Parathyroid adenoma (tissue), 2 donors: ENCODE measurements around the gene PQBP1.

Experiments used
- H2AFZ ChIP-seq: fragments of 300-600 bp; sonication (generic); one replicate; pipeline ENCODE4 v1.7.0; 2017; ENCODE audit warnings: antibody characterized with exemption, mild to moderate bottlenecking
- H3K27ac ChIP-seq: fragments of 300-600 bp; sonication (generic); one replicate; pipeline ENCODE4 v1.7.0; 2017
- H3K27me3 ChIP-seq: fragments of 300-600 bp; sonication (generic); one replicate; pipeline ENCODE4 v1.7.0; 2017; ENCODE audit warnings: low read length; ENCODE audit not compliant: control insufficient read depth, insufficient read depth
- H3K36me3 ChIP-seq: fragments of 300-600 bp; sonication (generic); one replicate; pipeline ENCODE4 v1.7.0; 2017; ENCODE audit warnings: low read length; ENCODE audit not compliant: control insufficient read depth, insufficient read depth
- H3K4me1 ChIP-seq: fragments of 300-600 bp; sonication (generic); one replicate; pipeline ENCODE4 v1.7.0; 2017; ENCODE audit warnings: control low read depth
- H3K4me2 ChIP-seq: fragments of 300-600 bp; sonication (generic); one replicate; pipeline ENCODE4 v1.7.0; 2017; ENCODE audit warnings: low read length
- H3K4me3 ChIP-seq: fragments of 300-600 bp; sonication (generic); one replicate; pipeline ENCODE4 v1.7.0; 2017; ENCODE audit warnings: low read depth, low read length
- H3K79me2 ChIP-seq: fragments of 300-600 bp; sonication (generic); one replicate; pipeline ENCODE4 v1.7.0; 2017; ENCODE audit warnings: control low read depth
- H3K9ac ChIP-seq: fragments of 300-600 bp; sonication (generic); one replicate; pipeline ENCODE4 v1.7.0; 2017; ENCODE audit warnings: mild to moderate bottlenecking
- H3K9me3 ChIP-seq: fragments of 300-600 bp; sonication (generic); one replicate; pipeline ENCODE4 v1.7.0; 2017; ENCODE audit warnings: low read length; ENCODE audit not compliant: control insufficient read depth
- TF ChIP-seq, protein P1 (sequence below): fragments of 300-600 bp; sonication (generic); IDR thresholded peaks from one replicate; pipeline ENCODE4 v1.7.0; 2017; ENCODE audit warnings: antibody characterized with exemption, mild to moderate bottlenecking
- donor health status: primary hyperparathyroidism.

The PQBP1 gene

DNA sequence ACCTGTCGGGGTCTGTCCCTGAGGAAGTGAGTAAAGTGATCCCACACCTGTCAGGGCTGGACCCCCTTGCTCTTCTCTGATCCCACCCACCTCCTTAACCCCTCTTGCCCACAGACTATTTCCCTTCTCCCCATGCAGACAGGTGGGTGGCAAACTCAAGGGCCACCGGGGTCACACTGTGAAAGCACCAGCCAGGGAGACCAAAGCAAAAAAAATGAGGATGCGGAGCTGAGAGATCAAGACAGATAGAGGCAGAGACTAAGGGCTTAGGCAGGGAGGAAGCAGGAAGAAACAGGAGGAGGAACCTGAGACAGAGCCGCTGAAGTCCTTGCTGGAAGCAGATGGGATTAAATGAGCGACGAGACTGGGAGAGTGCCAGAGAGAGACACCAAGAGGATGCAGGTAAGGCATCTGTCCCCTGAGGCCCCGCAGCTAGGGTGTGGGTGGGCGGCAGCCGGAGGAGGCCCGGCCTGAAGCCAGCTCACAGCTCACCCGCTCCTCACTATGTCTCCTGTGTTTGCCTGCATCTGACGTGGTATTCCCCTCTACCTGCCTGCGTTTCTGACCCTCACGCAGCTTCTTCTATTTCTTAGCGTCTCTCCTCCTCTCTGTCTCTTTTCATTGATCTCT, 7.3 kb upstream of the PQBP1 start:
- H3K9ac ChIP-seq, result no peak overlapping the region
- peak overlapping the region; percentile 75 for H2AFZ ChIP-seq
- no peaks in the 10 kb centered on the region for H3K79me2 ChIP-seq
- H3K4me2 ChIP-seq, result peak overlapping the region; percentile 66
- H3K36me3 ChIP-seq, result no peaks in the 10 kb centered on the region
- peak overlapping the region; percentile 76 for H3K27ac ChIP-seq
- H3K4me1 ChIP-seq, result peaks cover 5% of the 10 kb centered on the region
- TF ChIP-seq, protein P1, sequence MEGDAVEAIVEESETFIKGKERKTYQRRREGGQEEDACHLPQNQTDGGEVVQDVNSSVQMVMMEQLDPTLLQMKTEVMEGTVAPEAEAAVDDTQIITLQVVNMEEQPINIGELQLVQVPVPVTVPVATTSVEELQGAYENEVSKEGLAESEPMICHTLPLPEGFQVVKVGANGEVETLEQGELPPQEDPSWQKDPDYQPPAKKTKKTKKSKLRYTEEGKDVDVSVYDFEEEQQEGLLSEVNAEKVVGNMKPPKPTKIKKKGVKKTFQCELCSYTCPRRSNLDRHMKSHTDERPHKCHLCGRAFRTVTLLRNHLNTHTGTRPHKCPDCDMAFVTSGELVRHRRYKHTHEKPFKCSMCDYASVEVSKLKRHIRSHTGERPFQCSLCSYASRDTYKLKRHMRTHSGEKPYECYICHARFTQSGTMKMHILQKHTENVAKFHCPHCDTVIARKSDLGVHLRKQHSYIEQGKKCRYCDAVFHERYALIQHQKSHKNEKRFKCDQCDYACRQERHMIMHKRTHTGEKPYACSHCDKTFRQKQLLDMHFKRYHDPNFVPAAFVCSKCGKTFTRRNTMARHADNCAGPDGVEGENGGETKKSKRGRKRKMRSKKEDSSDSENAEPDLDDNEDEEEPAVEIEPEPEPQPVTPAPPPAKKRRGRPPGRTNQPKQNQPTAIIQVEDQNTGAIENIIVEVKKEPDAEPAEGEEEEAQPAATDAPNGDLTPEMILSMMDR, result no peak
- no peaks in the 10 kb centered on the region for H3K27me3 ChIP-seq
- H3K4me3 ChIP-seq, result peak overlapping the region; percentile 64
- no peaks in the 10 kb centered on the region for H3K9me3 ChIP-seq

DNA sequence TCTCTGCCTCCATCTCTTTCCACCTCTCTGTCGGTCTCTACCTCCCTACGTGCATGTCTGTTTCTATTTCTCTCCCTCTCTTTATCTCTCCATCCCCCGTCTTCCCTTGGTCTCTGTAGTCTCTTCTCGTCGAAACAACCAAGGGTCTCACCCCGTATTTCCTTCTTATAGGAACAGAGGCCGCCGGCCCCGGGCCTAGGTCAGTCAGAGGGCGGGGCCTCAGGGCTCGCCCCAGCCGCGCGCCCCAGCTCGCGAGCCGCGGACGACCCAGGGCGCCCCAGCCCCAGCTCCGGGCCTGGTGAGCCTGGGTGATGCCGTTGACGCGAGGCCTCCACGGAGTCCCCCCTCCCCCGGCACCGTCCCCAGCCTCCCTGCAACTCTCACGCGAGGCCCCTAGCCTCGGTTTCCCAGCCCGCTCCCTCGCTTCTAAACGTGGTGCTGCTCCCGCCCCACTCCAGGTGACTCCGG, 6.8 kb upstream of the PQBP1 start:
- peak overlapping the region; percentile 76 for H3K27ac ChIP-seq
- no peaks in the 10 kb centered on the region for H3K79me2 ChIP-seq
- H2AFZ ChIP-seq, result peak overlapping the region; percentile 75
- H3K4me1 ChIP-seq, result peaks cover 5% of the 10 kb centered on the region
- H3K9me3 ChIP-seq, result no peaks in the 10 kb centered on the region
- TF ChIP-seq, protein P1, result no peak
- H3K4me3 ChIP-seq, result peak overlapping the region; percentile 64
- no peaks in the 10 kb centered on the region for H3K27me3 ChIP-seq
- peak overlapping the region; percentile 43 for H3K9ac ChIP-seq
- peak overlapping the region; percentile 66 for H3K4me2 ChIP-seq
- no peaks in the 10 kb centered on the region for H3K36me3 ChIP-seq

GRCh38 chrX:48891402-48892288, 6.1 kb upstream of the PQBP1 start:
- Histone ChIP-seq H3K27me3 (no peaks in the 10 kb centered on the region), H3K36me3 (no peaks in the 10 kb centered on the region), H3K79me2 (no peaks in the 10 kb centered on the region), H3K9ac (peak overlapping the region; percentile 43), H3K4me3 (peak overlapping the region; percentile 64), H3K27ac (peak overlapping the region; percentile 76), H3K9me3 (no peaks in the 10 kb centered on the region), H3K4me2 (peak overlapping the region; percentile 66), H2AFZ (peak overlapping the region; percentile 75), H3K4me1 (peaks cover 5% of the 10 kb centered on the region)
- TF ChIP-seq, protein P1, result peak; percentile 51

DNA sequence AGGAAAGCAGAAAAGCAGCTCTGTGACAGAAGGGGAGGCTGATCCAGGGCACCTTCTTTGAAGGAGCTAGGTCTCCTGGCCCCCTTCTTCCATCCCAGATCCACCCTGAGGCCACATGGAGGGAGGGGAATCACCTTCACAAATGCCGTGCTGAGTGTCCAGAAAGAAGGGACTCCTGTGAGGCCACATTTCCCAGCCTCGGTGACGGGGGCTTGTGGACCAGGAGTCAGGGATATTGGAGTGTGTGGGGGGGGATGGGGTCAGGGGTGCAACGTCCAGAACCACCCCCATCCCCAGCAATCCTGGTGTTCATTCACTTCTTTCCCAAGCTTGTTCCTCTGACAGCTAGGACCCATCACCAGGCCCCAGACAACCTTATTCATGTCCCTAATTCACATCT, 4.8 kb upstream of the PQBP1 start:
- no peak overlapping the region for H3K9ac ChIP-seq
- H3K27me3 ChIP-seq, result no peaks in the 10 kb centered on the region
- TF ChIP-seq, protein P1, result no peak
- H3K27ac ChIP-seq, result no peak overlapping the region
- H3K36me3 ChIP-seq, result no peaks in the 10 kb centered on the region
- H3K4me2 ChIP-seq, result no peak overlapping the region
- H3K79me2 ChIP-seq, result no peaks in the 10 kb centered on the region
- no peak overlapping the region for H2AFZ ChIP-seq
- no peak overlapping the region for H3K4me3 ChIP-seq
- no peaks in the 10 kb centered on the region for H3K9me3 ChIP-seq
- peaks cover 5% of the 10 kb centered on the region for H3K4me1 ChIP-seq
